GM21390 (cell line): Measurements from ENCODE around the gene LOXHD1.

ENCODE experiments used
- ATAC-seq: cut with Tn5 transposase; IDR thresholded peaks from one replicate; pipeline ENCODE4 v1.9.1; 2021; ENCODE audit not compliant: unreplicated experiment

LOXHD1 gene

GRCh38 chr18:46449033-46449432, 208.0 kb downstream of the LOXHD1 start:
- ATAC-seq = no peak

GRCh38 chr18:46448347-46448746, 208.7 kb downstream of the LOXHD1 start:
- no peak for ATAC-seq

GRCh38 chr18:46447792-46448191, 209.2 kb downstream of the LOXHD1 start:
- no peak for ATAC-seq

GRCh38 chr18:46447323-46447722, 209.7 kb downstream of the LOXHD1 start:
- ATAC-seq = no peak

GRCh38 chr18:46445522-46446313, 211.3 kb downstream of the LOXHD1 start:
- no peak for ATAC-seq

- ATAC-seq = no peak
These were observed 218.0 kb downstream of the LOXHD1 start for GRCh38 chr18:46439037-46439436.

- ATAC-seq = no peak
These were observed 220.0 kb downstream of the LOXHD1 start for GRCh38 chr18:46437061-46437460.

GRCh38 chr18:46436621-46437020, 220.4 kb downstream of the LOXHD1 start:
- ATAC-seq = no peak

GRCh38 chr18:46435031-46435430, 222.0 kb downstream of the LOXHD1 start:
- no peak for ATAC-seq

GRCh38 chr18:46434629-46435028, 222.4 kb downstream of the LOXHD1 start:
- ATAC-seq = no peak

GRCh38 chr18:46433121-46433826, 223.7 kb downstream of the LOXHD1 start:
- ATAC-seq = no peak

GRCh38 chr18:46431522-46432171, 225.4 kb downstream of the LOXHD1 start:
- no peak for ATAC-seq

- ATAC-seq = no peak
These were observed 227.3 kb downstream of the LOXHD1 start for GRCh38 chr18:46429649-46430224.

GRCh38 chr18:46429130-46429529, 227.9 kb downstream of the LOXHD1 start:
- ATAC-seq = no peak

GRCh38 chr18:46428368-46428767, 228.7 kb downstream of the LOXHD1 start:
- no peak for ATAC-seq

- no peak for ATAC-seq
These were observed 229.6 kb downstream of the LOXHD1 start for GRCh38 chr18:46427216-46427995.
